ENCODE data around the gene MT1X. TPM values are rescaled to one million over a fixed set of nuclear protein-coding genes. Genes with fewer than 3 reads are reported as not detected.

MT1X gene
- total RNA-seq, 3 donors from 2014 or later, result 118 to 192 (median 135) TPM

- no peaks in the 10 kb centered on the region for H3K36me3 Mint-ChIP-seq (ENCODE audit: insufficient read depth)
- no peak for ATAC-seq
- H3K27me3 Mint-ChIP-seq (ENCODE audit: low read depth), result peaks cover 18% of the 10 kb centered on the region
- no peak for DNase-seq
- H3K4me1 Mint-ChIP-seq (ENCODE audit: low read depth), result peaks cover 21% of the 10 kb centered on the region
- no peak overlapping the region for H3K4me3 Mint-ChIP-seq
- no peaks in the 10 kb centered on the region for H3K9me3 Mint-ChIP-seq
Observed at GRCh38 chr16:56645311-56645710, 37.0 kb upstream of the MT1X start.

GRCh38 chr16:56645838-56646237 lies 36.4 kb upstream of the MT1X start:
- H3K4me3 Mint-ChIP-seq, result no peak overlapping the region
- peaks cover 21% of the 10 kb centered on the region for H3K4me1 Mint-ChIP-seq (ENCODE audit: low read depth)
- ATAC-seq, result no peak
- H3K36me3 Mint-ChIP-seq (ENCODE audit: insufficient read depth), result no peaks in the 10 kb centered on the region
- no peak for DNase-seq
- H3K9me3 Mint-ChIP-seq, result no peaks in the 10 kb centered on the region
- H3K27me3 Mint-ChIP-seq (ENCODE audit: low read depth), result peaks cover 14% of the 10 kb centered on the region

GRCh38 chr16:56647641-56648431 lies 34.4 kb upstream of the MT1X start:
- H3K9me3 Mint-ChIP-seq, result no peaks in the 10 kb centered on the region
- no peak for ATAC-seq
- H3K27me3 Mint-ChIP-seq (ENCODE audit: low read depth), result peaks cover 15% of the 10 kb centered on the region
- no peaks in the 10 kb centered on the region for H3K36me3 Mint-ChIP-seq (ENCODE audit: insufficient read depth)
- no peak overlapping the region for H3K4me3 Mint-ChIP-seq
- no peak for DNase-seq
- H3K4me1 Mint-ChIP-seq (ENCODE audit: low read depth), result peaks cover 14% of the 10 kb centered on the region

GRCh38 chr16:56649271-56649670 lies 33.0 kb upstream of the MT1X start:
- ATAC-seq (no peak), DNase-seq (no peak)
- no peaks in the 10 kb centered on the region for H3K36me3 Mint-ChIP-seq (ENCODE audit: insufficient read depth)
- no peak overlapping the region for H3K4me3 Mint-ChIP-seq
- H3K4me1 Mint-ChIP-seq (ENCODE audit: low read depth), result peaks cover under 1% of the 10 kb centered on the region
- H3K9me3 Mint-ChIP-seq, result no peaks in the 10 kb centered on the region
- H3K27me3 Mint-ChIP-seq (ENCODE audit: low read depth), result peaks cover 15% of the 10 kb centered on the region

GRCh38 chr16:56649820-56650219 lies 32.5 kb upstream of the MT1X start:
- H3K36me3 Mint-ChIP-seq (ENCODE audit: insufficient read depth), result no peaks in the 10 kb centered on the region
- H3K9me3 Mint-ChIP-seq, result no peaks in the 10 kb centered on the region
- no peak overlapping the region for H3K4me3 Mint-ChIP-seq
- ATAC-seq (no peak), DNase-seq (no peak)
- H3K27me3 Mint-ChIP-seq (ENCODE audit: low read depth), result peaks cover 15% of the 10 kb centered on the region
- H3K4me1 Mint-ChIP-seq (ENCODE audit: low read depth), result no peaks in the 10 kb centered on the region

GRCh38 chr16:56651586-56651985 lies 30.7 kb upstream of the MT1X start, which contains the start of gene MT1B:
TSS of gene MT1B (plus strand) at chr16:56651886. CDS start at chr16:56651954, 68 bp downstream.
- Mint-ChIP-seq H3K4me1 (ENCODE audit: low read depth) (no peaks in the 10 kb centered on the region), H3K27me3 (ENCODE audit: low read depth) (peaks cover 15% of the 10 kb centered on the region), H3K9me3 (no peaks in the 10 kb centered on the region), H3K4me3 (no peak within 1 kb of the TSS), H3K36me3 (ENCODE audit: insufficient read depth) (no peaks in the 10 kb centered on the region)
- DNase-seq (no peak), ATAC-seq (no peak)

GRCh38 chr16:56652600-56652999 lies 29.7 kb upstream of the MT1X start:
- Mint-ChIP-seq H3K4me3 (no peak overlapping the region), H3K36me3 (ENCODE audit: insufficient read depth) (no peaks in the 10 kb centered on the region), H3K4me1 (ENCODE audit: low read depth) (peaks cover 3% of the 10 kb centered on the region), H3K9me3 (no peaks in the 10 kb centered on the region), H3K27me3 (ENCODE audit: low read depth) (peaks cover 12% of the 10 kb centered on the region)
- DNase-seq (no peak), ATAC-seq (no peak)

GRCh38 chr16:56653218-56653617 lies 29.1 kb upstream of the MT1X start:
- peaks cover 7% of the 10 kb centered on the region for H3K4me1 Mint-ChIP-seq (ENCODE audit: low read depth)
- H3K27me3 Mint-ChIP-seq (ENCODE audit: low read depth), result peaks cover 12% of the 10 kb centered on the region
- H3K4me3 Mint-ChIP-seq, result no peak overlapping the region

GRCh38 chr16:56657555-56658326 lies 24.5 kb upstream of the MT1X start, which contains the start of gene MT1F:
TSS of gene MT1F (plus strand) at chr16:56657959. CDS start at chr16:56658059, 100 bp downstream.
- Mint-ChIP-seq H3K36me3 (ENCODE audit: insufficient read depth) (no peaks in the 10 kb centered on the region), H3K4me1 (ENCODE audit: low read depth) (peaks cover 25% of the 10 kb centered on the region), H3K4me3 (peak within 1 kb of the TSS; percentile 94), H3K9me3 (no peaks in the 10 kb centered on the region), H3K27me3 (ENCODE audit: low read depth) (no peaks in the 10 kb centered on the region)
- ATAC-seq, result peak; percentile 93 to 95
- peak; percentile 55 for DNase-seq

More at GRCh38 chr16:56653218-56653617, 29.1 kb upstream of the MT1X start:
- ATAC-seq (no peak), DNase-seq (no peak)
- Mint-ChIP-seq H3K36me3 (ENCODE audit: insufficient read depth) (no peaks in the 10 kb centered on the region), H3K9me3 (no peaks in the 10 kb centered on the region)

GRCh38 chr16:56658327-56658875 lies 23.9 kb upstream of the MT1X start:
- ATAC-seq, result no peak
- H3K4me1 Mint-ChIP-seq (ENCODE audit: low read depth), result peaks cover 26% of the 10 kb centered on the region
- no peaks in the 10 kb centered on the region for H3K9me3 Mint-ChIP-seq

GRCh38 chr16:56662357-56663354 lies 19.6 kb upstream of the MT1X start:
- Mint-ChIP-seq H3K9me3 (no peaks in the 10 kb centered on the region), H3K27me3 (ENCODE audit: low read depth) (peaks cover 21% of the 10 kb centered on the region), H3K36me3 (ENCODE audit: insufficient read depth) (no peaks in the 10 kb centered on the region), H3K4me1 (ENCODE audit: low read depth) (peaks cover 26% of the 10 kb centered on the region), H3K4me3 (peak overlapping the region; percentile 85)
- ATAC-seq, result peak; percentile 70 to 71
- no peak for DNase-seq

More at GRCh38 chr16:56658327-56658875, 23.9 kb upstream of the MT1X start:
- Mint-ChIP-seq H3K27me3 (ENCODE audit: low read depth) (no peaks in the 10 kb centered on the region), H3K4me3 (peak overlapping the region; percentile 94), H3K36me3 (ENCODE audit: insufficient read depth) (no peaks in the 10 kb centered on the region)
- no peak for DNase-seq

- DNase-seq (no peak), ATAC-seq (no peak)
- Mint-ChIP-seq H3K27me3 (ENCODE audit: low read depth) (peaks cover 37% of the 10 kb centered on the region), H3K9me3 (no peaks in the 10 kb centered on the region), H3K4me1 (ENCODE audit: low read depth) (peaks cover 17% of the 10 kb centered on the region), H3K4me3 (no peak overlapping the region), H3K36me3 (ENCODE audit: insufficient read depth) (no peaks in the 10 kb centered on the region)
Observed at GRCh38 chr16:56664506-56664905, 17.8 kb upstream of the MT1X start.
